Measurements from ENCODE around the gene PLA2G5. TPM values are rescaled to one million over a fixed set of nuclear protein-coding genes. Genes with fewer than 3 reads are reported as not detected.

PLA2G5 gene
- total RNA-seq, 1 experiment from 2014 or later = not detected

GRCh38 chr1:20074055-20074724, 4.2 kb downstream of the PLA2G5 start:
- Mint-ChIP-seq H3K4me1 (ENCODE audit: low read depth, unreplicated experiment) (no peaks in the 10 kb centered on the region), H3K9me3 (ENCODE audit: low read depth, unreplicated experiment) (no peaks in the 10 kb centered on the region), H3K27me3 (ENCODE audit: unreplicated experiment) (peaks cover 61% of the 10 kb centered on the region), H3K36me3 (ENCODE audit: insufficient read depth, unreplicated experiment) (no peaks in the 10 kb centered on the region), H3K27ac (ENCODE audit: unreplicated experiment) (no peak overlapping the region), H3K4me3 (ENCODE audit: low read depth, unreplicated experiment) (no peak overlapping the region)
- TF ChIP-seq, protein P1, sequence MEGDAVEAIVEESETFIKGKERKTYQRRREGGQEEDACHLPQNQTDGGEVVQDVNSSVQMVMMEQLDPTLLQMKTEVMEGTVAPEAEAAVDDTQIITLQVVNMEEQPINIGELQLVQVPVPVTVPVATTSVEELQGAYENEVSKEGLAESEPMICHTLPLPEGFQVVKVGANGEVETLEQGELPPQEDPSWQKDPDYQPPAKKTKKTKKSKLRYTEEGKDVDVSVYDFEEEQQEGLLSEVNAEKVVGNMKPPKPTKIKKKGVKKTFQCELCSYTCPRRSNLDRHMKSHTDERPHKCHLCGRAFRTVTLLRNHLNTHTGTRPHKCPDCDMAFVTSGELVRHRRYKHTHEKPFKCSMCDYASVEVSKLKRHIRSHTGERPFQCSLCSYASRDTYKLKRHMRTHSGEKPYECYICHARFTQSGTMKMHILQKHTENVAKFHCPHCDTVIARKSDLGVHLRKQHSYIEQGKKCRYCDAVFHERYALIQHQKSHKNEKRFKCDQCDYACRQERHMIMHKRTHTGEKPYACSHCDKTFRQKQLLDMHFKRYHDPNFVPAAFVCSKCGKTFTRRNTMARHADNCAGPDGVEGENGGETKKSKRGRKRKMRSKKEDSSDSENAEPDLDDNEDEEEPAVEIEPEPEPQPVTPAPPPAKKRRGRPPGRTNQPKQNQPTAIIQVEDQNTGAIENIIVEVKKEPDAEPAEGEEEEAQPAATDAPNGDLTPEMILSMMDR (IDR thresholded peaks at IDR 0.05; ENCODE audit: unreplicated experiment) = no peak
- BruUV-seq (replicated peaks) = no TSS peak
- CTCF ChIA-PET = no interaction called here
- intact Hi-C loops (cut with micrococcal nuclease; ENCODE audit: unreplicated experiment) = no loop called here
- DNase-seq = no peak

DNA sequence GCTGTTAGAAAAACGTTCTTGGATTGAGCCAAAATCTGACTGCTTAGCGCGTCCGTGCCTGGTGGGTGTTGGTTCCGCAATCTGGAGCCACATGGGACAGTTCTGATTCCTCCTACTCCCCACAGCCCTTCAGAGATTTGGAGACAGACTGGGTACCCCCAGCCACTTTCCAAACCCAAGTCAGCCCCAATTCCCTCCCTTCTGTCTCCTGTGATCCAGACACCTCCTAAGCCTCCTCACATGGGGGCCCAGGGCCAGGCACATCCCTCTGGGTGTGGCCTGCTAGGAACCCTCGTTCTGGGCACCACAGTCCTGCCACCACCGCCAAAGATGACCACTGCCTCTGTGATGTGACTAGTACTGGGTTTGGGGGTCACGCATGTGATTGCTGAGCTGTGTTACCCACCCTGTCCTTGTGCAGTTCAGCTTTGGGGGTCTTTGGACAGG, 4.8 kb downstream of the PLA2G5 start:
- CTCF ChIA-PET = no interaction called here
- no peak overlapping the region for H3K27ac Mint-ChIP-seq (ENCODE audit: unreplicated experiment)
- intact Hi-C loops (cut with micrococcal nuclease; ENCODE audit: unreplicated experiment) = no loop called here
- H3K27me3 Mint-ChIP-seq (ENCODE audit: unreplicated experiment) = peaks cover 61% of the 10 kb centered on the region
- no peak for DNase-seq
- H3K4me3 Mint-ChIP-seq (ENCODE audit: low read depth, unreplicated experiment) = no peak overlapping the region
- H3K36me3 Mint-ChIP-seq (ENCODE audit: insufficient read depth, unreplicated experiment) = no peaks in the 10 kb centered on the region
- TF ChIP-seq, protein P1 (IDR thresholded peaks at IDR 0.05; ENCODE audit: unreplicated experiment) = no peak
- no peaks in the 10 kb centered on the region for H3K9me3 Mint-ChIP-seq (ENCODE audit: low read depth, unreplicated experiment)
- H3K4me1 Mint-ChIP-seq (ENCODE audit: low read depth, unreplicated experiment) = no peaks in the 10 kb centered on the region
- no TSS peak for BruUV-seq (replicated peaks)

DNA sequence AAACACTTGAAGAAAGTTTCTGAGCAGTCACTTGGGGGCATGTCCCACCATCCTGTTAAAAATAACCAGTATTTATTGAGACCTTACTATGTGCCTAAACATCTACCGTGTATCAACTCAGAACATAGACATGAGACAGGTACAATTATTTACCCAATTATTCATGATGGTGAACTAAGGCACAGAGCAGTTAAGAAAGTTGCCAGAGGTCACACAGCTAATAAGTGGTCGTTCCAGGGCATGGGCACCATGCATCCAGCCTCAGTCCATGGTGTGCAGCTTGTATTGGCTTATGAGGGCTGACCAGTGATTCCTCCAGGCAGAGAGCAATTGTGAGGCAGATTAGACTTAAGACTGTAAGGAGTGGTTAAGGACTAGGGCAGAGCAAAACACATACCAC, 5.4 kb downstream of the PLA2G5 start:
- H3K27ac Mint-ChIP-seq (ENCODE audit: unreplicated experiment) = no peak overlapping the region
- CTCF ChIA-PET = no interaction called here
- no peak for DNase-seq
- intact Hi-C loops (cut with micrococcal nuclease; ENCODE audit: unreplicated experiment) = no loop called here
- H3K27me3 Mint-ChIP-seq (ENCODE audit: unreplicated experiment) = peaks cover 61% of the 10 kb centered on the region
- H3K36me3 Mint-ChIP-seq (ENCODE audit: insufficient read depth, unreplicated experiment) = no peaks in the 10 kb centered on the region
- TF ChIP-seq, protein P1 (IDR thresholded peaks at IDR 0.05; ENCODE audit: unreplicated experiment) = no peak
- no peaks in the 10 kb centered on the region for H3K4me1 Mint-ChIP-seq (ENCODE audit: low read depth, unreplicated experiment)
- H3K9me3 Mint-ChIP-seq (ENCODE audit: low read depth, unreplicated experiment) = no peaks in the 10 kb centered on the region
- no TSS peak for BruUV-seq (replicated peaks)
- no peak overlapping the region for H3K4me3 Mint-ChIP-seq (ENCODE audit: low read depth, unreplicated experiment)

GRCh38 chr1:20076223-20076622, 6.2 kb downstream of the PLA2G5 start:
- Mint-ChIP-seq H3K4me1 (ENCODE audit: low read depth, unreplicated experiment) (no peaks in the 10 kb centered on the region), H3K4me3 (ENCODE audit: low read depth, unreplicated experiment) (no peak overlapping the region), H3K9me3 (ENCODE audit: low read depth, unreplicated experiment) (no peaks in the 10 kb centered on the region), H3K27ac (ENCODE audit: unreplicated experiment) (no peak overlapping the region), H3K27me3 (ENCODE audit: unreplicated experiment) (peaks cover 67% of the 10 kb centered on the region), H3K36me3 (ENCODE audit: insufficient read depth, unreplicated experiment) (no peaks in the 10 kb centered on the region)
- intact Hi-C loops (cut with micrococcal nuclease; ENCODE audit: unreplicated experiment) = no loop called here
- no TSS peak for BruUV-seq (replicated peaks)
- CTCF ChIA-PET = no interaction called here
- TF ChIP-seq, protein P1 (IDR thresholded peaks at IDR 0.05; ENCODE audit: unreplicated experiment) = no peak
- no peak for DNase-seq
